GM19452 (cell line): ENCODE measurements around the gene CERS6.
"Not testable (repeated sequence)": the region's sequence is repeated elsewhere in the genome, so short reads cannot be mapped to it uniquely, and the experiment has no call there.

Experiments
- ATAC-seq: cut with Tn5 transposase; IDR thresholded peaks from one replicate; pipeline ENCODE4 v1.9.1; 2021; ENCODE audit not compliant: unreplicated experiment

CERS6 gene

DNA sequence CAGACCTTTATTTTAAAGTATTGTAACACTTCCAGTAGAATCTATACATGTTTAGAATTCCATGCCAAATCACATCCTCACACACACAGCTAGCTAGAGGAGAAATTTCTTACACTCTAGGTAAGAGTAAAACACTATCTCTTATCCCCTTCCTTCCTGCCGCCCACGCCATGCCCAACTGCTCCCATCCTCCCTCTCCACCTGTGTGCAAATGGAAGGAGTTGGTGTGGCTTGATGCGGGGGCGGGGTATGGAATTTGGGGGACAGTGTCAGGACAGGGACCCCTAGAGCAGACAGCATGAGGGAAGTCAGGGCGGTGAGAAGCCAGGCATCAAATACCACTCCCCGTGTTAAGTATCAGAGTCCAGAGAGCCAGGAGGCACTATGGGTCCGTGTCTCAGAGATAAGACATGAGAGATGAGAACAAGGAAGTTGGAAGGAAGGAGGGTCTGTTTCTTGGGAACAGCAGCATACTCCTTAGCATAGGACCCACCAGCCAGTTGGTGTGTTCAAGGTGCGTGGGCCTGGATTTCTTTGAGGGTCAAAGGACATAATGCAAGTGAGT, 297.8 kb downstream of the CERS6 start:
- no peak for ATAC-seq

DNA sequence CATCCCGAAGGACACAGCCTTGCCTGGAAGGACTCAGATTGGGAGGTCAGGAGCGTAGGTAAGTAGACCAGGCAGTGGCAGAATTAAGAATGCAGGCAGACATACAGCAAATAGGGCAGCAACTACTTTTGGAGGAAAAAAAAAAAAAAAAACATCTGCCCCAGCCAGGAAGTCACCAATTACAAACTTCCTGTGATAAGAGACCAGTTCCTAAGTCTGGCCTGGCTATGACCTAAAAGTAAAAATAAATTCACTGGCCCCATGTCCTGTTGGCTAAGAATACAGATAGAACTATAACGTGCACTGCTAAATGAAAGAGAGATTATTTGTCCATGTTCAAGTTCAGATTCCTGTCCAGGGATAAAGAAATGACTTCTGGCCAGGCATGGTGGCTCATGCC, 301.2 kb downstream of the CERS6 start:
- ATAC-seq, result no peak

DNA sequence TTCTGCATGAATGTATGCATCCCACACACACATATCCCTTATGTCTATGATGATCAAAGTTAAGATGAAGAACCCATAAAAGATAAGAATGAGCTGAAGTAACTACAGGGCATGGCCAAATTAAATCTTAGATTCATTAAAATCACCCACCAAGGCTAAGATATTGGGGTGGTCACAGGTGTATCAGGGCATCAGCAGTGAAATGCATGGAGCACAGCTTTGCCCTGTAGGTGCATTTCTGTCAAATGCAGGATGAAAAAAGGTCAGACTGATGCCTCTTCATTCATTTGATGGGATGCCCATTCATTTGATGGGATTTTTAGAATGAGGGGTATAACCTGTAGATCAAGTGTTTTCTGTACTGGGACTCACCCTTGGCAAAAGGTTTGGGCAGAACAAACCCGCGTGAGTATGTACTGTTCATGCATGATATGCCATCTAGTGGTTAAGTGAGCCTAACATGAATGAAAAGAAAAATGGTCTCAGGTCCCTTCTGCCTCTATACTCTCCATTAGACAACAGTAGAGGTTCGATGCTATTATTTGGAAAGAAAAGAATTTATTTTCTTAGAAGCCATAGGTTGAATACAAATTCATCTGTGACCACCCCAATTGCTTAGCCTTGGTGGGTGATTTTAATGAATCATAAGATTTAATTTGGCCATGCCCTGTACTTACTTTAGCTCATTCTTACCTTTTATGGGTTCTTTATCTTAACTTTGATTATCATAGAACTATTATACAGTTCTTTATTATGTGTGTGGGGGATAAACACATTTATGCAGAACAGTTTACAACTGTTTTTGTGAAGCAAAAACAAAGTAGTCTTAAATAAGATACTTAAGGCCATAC, 303.1 kb downstream of the CERS6 start:
- ATAC-seq, result peak; percentile 74

DNA sequence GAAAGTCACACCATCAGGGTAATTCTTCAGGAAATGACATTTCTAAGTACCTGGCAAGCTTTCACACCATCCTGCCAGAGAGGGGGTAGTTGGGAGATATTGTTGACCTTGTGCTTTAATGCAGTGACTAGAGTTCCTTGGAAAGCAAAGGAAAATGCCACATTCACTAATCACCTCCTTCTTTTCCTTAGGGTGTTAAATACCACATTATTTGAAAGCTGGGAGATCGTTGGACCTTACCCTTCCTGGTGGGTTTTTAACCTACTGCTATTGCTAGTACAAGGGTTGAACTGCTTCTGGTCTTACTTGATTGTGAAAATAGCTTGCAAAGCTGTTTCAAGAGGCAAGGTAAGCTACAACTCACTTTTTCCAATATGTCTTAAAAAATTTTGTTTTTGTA, 309.3 kb downstream of the CERS6 start:
- ATAC-seq, result no peak

- ATAC-seq, result no peak
Measured at GRCh38 chr2:168766600-168766999, 310.5 kb downstream of the CERS6 start.

DNA sequence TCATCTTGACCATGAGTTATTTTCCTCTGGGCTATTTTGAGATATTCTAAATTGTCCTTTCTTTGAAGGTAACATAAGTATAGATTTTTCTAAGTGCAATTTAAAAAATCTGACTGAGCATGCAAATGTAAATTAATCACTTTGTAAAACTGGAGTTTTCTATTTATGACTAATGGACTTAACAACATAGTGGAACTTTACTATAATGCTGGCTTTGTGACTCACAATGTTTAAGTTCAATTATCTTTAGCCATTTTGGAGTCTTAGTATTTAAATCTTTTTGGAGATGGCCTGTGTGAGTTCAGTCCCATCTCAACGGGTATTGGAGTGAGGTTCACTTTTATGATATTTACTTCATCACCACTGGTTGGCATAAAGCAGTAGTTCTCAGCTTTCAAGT, 311.2 kb downstream of the CERS6 start:
- ATAC-seq, result no peak

DNA sequence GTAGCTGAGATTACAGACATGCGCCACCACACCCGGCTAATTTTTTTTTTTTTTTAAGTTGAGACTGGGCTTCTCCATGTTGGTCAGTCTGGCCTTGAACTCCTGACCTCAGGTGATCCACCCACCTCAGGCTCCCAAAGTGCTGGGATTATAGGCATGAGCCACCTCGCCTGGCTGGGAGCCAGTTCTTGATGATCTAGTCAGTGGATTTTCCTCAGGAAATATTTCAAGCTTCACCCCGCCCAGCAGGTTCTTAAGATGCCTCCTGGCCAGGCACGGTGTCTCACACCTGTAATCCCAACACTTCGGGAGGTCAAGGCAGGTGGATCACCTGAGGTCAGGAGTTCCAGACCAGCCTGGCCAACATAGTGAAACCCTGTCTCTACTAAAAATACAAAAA, 312.3 kb downstream of the CERS6 start:
- ATAC-seq, result not testable (repeated sequence)

- no peak for ATAC-seq
Measured at GRCh38 chr2:168770796-168771195, 314.7 kb downstream of the CERS6 start.

DNA sequence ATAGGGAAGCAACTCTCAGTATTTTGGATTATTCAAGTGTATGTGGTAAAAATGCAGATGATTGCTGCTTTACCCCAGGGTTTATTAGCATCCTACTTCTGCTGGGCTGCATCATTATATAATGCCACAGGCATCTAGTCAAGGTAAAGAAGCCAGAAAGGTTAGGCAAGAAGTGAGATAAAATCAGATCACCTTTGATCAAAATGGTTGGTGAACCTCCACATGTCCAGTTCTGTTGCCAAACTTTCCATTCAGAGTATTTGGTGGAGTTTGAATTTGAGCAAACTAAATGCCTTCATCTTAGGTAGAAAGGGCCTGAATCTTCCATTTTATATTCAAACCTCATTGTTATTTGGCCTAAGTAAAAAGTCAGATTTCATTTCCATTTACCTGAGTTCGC, 316.6 kb downstream of the CERS6 start:
- ATAC-seq, result no peak

DNA sequence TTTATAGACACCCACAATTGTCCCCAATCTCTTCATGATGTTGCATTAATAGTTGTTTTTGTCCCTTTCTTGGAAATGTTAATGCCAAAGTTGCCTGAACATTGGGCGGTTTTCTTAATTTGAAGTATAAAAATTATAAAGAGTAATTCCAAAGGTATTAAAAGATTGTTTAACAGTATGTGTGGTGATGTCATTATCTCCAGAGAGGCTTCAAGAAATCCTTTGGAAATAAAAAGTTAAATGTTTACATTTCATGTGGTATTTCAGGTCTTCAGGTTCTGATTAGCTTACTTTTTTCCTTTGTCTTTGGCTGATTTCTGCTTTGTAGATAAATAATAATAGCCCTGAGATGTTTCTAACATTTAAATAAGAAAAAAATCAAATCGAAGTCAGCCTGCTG, 317.1 kb downstream of the CERS6 start:
- ATAC-seq, result no peak

DNA sequence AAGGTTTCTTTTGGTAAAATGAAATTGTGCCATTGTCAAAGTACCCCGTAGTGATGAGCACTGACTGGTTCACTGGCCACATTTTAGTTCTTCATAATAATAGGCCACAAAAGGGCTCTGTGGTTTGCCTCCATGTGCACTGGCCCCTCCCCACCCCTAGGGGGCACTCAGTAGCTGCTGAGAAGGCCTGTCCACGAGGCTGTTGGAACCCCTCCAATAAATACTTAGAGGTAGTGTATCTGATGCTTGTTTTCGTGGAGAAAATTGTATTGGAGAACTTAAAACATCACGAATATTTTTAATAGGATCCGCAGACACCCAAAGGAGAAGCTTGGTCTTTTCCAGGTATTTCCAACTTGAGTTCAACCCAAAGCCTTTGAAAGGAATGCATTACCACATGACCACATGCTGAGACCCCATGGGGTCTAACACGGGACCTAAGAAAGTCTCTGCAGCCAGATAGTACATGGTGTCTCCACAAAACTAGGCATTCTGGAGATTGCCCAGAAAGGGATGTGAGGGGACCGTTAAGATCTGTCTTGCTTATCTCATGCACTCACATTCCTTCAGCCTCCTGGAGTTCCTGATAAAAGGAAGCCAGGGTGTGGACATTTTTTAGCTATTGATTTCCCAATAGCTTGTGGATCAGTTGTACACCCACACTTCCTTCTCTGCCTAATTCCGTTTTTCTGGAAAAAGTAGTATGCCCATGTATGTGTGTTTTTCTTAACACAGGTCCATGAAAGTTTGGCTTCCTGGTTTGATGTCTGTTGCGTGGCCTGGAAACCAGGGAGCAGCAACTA, 317.8 kb downstream of the CERS6 start:
- ATAC-seq, result peak; percentile 76

DNA sequence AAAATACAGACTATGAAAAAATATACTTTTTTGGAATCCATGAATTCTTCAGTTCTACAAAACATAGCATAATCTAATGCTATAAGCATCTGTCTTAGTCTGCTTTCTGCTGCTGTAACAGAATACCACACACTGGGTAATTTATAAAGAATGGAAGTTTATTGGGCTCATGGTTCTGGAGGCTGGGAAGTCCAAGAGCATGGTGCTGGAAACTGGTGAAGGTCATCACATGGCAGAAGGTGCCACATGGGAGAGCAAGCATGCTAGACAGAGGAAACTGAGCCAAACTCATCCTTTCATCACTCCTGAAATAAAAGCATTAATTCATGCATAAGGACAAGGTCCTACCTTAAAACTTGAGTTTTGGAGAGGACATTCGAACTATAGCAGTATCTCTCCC, 319.8 kb downstream of the CERS6 start:
- ATAC-seq, result no peak

DNA sequence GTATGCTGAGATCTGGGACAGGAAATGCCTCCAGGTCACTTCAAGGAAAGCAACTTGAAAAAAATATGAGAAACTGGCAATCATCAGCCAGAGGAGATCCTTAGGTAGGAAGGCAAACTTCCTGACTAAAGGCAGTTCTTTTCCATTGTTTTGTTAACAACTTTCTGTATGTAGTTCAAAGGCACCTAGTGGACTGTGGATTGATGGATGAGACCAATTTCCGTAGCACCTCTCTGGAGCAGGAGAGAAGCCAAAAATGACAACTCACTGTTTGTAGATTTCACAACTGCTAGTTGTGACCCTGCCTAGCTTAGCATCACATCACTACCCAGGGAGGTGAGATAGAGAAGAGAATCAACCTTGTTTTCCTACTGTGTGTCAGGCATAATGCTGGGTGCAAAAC, 324.6 kb downstream of the CERS6 start:
- ATAC-seq, result no peak

DNA sequence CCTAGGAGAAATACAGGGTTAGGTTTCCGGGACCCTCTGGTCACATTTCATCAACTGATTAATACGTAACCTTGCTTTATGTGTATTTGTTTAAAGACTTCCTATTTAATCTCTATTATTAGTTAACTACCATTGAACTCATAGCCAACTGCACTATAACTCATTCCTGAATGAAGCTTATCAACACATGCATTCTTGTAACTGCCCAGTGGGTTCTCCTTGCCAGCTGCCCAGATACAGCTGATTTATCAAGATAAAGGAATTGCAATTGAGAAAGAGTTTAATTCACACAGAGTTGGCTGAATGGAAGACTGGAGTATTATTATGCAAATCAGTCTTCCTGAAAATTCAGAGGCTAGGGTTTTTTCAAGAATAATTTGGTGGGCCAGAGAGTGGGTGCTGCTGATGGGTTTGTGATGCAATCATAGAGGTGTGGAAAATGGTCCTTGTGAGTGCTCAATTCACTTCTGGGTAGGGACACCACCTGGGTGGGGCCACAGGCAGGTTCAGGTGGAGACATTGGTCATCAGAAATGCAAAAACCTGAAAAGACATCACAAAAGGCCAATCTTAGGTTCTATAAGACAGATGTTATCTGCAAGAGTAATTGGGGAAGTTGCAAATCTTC, 325.2 kb downstream of the CERS6 start:
- ATAC-seq, result no peak

DNA sequence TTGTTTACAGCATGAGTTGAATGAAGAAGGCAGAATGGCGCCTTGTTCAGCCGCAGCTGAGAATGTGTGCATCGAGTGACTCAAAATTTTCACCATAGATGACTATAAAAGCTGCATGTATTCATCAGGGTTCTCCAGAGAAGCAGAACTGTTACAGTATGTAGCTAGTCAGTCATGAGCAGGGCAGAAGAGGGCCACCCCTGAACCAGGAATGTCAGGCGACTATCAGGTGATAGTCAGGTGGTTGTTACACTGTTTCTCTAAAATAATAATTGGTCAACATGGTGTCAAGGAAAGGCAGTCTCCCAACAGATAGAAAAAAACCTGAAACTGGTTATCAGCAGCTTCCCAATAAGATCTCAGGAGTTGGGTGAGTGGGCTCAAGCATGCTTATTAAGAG, 326.2 kb downstream of the CERS6 start:
- ATAC-seq, result no peak

- no peak for ATAC-seq
Measured at GRCh38 chr2:168784993-168785392, 328.9 kb downstream of the CERS6 start.

- ATAC-seq, result no peak
Measured at GRCh38 chr2:168787098-168787781, 331.2 kb downstream of the CERS6 start.

DNA sequence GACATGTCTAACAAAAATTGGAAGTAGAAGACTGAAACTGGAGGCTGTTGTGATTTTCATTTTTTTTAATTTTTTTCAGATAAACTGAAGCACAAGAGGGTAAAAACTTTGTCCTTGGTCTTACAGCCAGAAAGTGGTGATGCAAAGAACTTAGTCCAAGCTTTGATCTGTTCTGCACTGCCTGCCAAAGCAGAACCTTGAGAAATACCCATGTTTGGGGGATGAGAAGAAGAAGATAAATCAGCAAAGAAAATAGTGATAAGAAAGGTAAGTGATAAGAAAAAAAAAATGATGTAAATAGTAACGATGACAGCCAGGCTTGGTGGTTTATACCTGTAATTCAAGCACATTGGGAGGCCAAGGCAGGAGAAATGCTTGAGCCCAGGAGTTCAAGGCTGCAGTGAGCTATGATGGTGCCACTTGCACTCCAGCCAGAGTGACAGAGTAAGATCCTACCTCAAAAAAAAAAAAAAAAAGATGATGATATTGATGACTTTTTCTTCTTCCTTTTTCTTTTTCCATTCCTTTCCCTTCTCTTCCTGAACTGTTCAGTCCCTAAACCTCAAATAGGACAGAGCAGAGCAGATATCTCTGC, 331.8 kb downstream of the CERS6 start:
- no peak for ATAC-seq

DNA sequence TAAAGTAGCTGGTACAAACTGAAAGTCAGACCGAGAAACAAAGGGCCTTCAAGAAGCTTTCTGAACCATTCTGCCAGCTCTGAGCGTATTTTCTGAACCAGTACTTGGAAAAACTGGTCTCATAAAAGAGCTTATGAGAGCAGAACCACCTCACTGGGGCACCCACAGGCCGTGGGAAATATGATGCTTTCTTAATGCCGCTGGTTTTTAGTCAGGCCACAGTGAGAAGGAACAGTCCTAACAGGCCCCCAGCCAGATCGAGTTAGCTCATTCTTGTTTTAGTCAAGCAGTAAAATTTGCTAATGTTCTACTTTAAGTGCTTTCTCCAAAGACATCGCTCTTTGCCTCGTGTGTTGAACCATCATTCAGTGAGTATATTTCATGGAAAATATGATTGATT, 333.7 kb downstream of the CERS6 start:
- ATAC-seq, result no peak

- no peak for ATAC-seq
Measured at GRCh38 chr2:168790226-168790902, 334.3 kb downstream of the CERS6 start.
